ENCODE results near the gene DNAJA3. TPM values are rescaled to one million over a fixed set of nuclear protein-coding genes. Genes with fewer than 3 reads are reported as not detected.

The DNAJA3 gene
- total RNA-seq, 1 experiment from 2014 or later: 64.1 TPM

DNA sequence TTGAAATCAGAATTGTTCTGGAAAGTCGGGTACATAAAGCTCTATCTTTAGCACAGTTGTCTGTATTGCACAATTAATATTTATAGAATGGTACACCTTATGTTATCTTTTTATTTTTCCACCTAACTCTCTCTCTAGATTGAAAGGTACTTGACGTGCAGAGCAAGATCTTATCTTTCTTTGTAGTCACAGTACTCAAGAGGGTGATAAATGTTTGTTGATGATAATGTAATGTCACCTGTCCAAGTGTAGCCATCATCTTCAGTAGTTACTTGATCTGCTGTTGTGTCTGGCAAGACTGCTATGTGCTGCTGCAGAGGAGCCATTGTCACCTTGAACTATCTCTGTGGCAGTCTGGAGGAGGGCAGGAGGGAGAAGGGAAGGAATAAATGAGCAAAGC, 55.9 kb downstream of the DNAJA3 start (continued):
- TF ChIP-seq ZNF532 (CRISPR knock-in tag; IDR thresholded peaks at IDR 0.05; ENCODE audit: borderline replicate concordance) (no peak), KAT7 (CRISPR knock-in tag; IDR thresholded peaks at IDR 0.05; ENCODE audit: borderline replicate concordance) (no peak), RELA (CRISPR knock-in tag; IDR thresholded peaks at IDR 0.05; ENCODE audit: borderline replicate concordance) (no peak), PRRX2 (CRISPR knock-in tag; IDR thresholded peaks at IDR 0.05) (no peak), NFYB (CRISPR knock-in tag; conservative IDR thresholded peaks at IDR 0.05; ENCODE audit: low read depth) (no peak), ZNF317 (CRISPR knock-in tag; IDR thresholded peaks at IDR 0.05; ENCODE audit: borderline replicate concordance, low read depth) (no peak), GTF2I (CRISPR knock-in tag; conservative IDR thresholded peaks at IDR 0.05) (no peak), EMX1 (CRISPR knock-in tag; IDR thresholded peaks at IDR 0.05) (no peak), TEAD4 (CRISPR knock-in tag; IDR thresholded peaks at IDR 0.05) (no peak)
- TF ChIP-seq, protein P1, sequence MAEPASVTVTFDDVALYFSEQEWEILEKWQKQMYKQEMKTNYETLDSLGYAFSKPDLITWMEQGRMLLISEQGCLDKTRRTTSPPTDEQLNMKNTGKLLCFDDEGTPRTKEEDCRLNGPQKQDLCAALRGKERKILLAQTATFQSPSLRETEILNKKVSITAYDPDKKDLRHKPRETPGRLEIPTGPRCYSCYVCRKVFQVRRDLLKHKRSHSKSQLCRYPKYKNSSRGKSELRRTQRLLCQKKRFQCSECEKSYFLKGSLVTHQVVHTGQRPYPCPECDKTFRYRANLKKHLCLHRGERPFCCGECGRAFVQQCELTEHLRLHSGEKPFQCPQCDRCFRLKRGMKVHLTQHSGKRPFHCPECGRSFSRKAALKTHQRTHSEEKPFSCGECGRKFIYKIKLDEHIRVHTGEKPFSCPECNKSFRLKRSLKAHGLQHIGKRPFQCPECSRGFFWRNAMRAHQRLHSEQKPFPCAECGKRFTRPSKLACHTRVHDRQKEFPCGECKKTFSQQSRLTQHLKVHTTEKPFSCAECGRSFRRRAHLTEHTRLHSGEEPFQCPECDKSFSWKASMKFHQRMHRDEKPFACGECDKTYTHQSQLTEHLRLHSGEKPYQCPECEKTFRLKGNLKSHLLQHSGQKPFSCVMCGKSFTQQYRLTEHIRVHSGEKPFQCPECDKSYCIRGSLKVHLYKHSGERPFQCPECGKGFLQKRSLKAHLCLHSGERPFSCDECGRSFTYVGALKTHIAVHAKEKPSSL (CRISPR knock-in tag; conservative IDR thresholded peaks at IDR 0.05): no peak
- TF ChIP-seq, protein P2, sequence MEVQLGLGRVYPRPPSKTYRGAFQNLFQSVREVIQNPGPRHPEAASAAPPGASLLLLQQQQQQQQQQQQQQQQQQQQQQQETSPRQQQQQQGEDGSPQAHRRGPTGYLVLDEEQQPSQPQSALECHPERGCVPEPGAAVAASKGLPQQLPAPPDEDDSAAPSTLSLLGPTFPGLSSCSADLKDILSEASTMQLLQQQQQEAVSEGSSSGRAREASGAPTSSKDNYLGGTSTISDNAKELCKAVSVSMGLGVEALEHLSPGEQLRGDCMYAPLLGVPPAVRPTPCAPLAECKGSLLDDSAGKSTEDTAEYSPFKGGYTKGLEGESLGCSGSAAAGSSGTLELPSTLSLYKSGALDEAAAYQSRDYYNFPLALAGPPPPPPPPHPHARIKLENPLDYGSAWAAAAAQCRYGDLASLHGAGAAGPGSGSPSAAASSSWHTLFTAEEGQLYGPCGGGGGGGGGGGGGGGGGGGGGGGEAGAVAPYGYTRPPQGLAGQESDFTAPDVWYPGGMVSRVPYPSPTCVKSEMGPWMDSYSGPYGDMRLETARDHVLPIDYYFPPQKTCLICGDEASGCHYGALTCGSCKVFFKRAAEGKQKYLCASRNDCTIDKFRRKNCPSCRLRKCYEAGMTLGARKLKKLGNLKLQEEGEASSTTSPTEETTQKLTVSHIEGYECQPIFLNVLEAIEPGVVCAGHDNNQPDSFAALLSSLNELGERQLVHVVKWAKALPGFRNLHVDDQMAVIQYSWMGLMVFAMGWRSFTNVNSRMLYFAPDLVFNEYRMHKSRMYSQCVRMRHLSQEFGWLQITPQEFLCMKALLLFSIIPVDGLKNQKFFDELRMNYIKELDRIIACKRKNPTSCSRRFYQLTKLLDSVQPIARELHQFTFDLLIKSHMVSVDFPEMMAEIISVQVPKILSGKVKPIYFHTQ (CRISPR knock-in tag; IDR thresholded peaks at IDR 0.05): no peak
- TF ChIP-seq, protein P3, sequence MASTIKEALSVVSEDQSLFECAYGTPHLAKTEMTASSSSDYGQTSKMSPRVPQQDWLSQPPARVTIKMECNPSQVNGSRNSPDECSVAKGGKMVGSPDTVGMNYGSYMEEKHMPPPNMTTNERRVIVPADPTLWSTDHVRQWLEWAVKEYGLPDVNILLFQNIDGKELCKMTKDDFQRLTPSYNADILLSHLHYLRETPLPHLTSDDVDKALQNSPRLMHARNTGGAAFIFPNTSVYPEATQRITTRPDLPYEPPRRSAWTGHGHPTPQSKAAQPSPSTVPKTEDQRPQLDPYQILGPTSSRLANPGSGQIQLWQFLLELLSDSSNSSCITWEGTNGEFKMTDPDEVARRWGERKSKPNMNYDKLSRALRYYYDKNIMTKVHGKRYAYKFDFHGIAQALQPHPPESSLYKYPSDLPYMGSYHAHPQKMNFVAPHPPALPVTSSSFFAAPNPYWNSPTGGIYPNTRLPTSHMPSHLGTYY (CRISPR knock-in tag; IDR thresholded peaks at IDR 0.05): no peak

DNA sequence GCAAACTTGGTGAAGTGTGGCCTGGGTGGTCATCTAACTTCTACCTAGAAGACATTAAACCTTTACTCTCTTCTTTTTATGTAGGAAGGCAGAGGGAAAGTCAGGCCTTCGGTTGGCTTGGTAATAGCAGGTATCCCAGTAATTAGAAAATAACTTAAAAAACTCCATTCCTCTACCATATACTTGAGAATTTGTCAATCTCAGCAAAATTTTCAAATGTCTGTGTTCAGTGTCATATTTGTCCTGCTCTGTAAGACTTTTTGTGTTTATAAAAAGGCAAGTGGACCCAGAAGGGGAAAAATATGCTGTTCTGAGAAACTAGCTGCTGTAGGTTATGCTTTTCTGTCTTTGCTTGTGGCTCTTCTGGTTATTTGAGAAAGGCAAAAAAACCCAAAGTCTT, 56.3 kb downstream of the DNAJA3 start:
- POLR2A ChIA-PET: no interaction called here
- Mint-ChIP-seq H3K27ac (0 out of 2 replicates have a peak overlapping the region, but pooled peaks have one; percentile 7), H3K27me3 (ENCODE audit: low read depth) (no peaks in the 10 kb centered on the region), H3K4me3 (no peak overlapping the region), H3K9me3 (no peaks in the 10 kb centered on the region), H3K36me3 (no peaks in the 10 kb centered on the region), H3K4me1 (peaks cover 9% of the 10 kb centered on the region)
- CTCF ChIA-PET: interaction anchor here (1.0 kb wide), 1 partner anchor 66 kb away, joined by 4 read pairs; no protein-coding TSS in a partner anchor
- ATAC-seq (no peak), DNase-seq (ENCODE audit: low spot score) (no peak)
- TF ChIP-seq GABPB1 (CRISPR knock-in tag; IDR thresholded peaks at IDR 0.05) (no peak), IRF2 (CRISPR knock-in tag; IDR thresholded peaks at IDR 0.05; ENCODE audit: borderline replicate concordance, low read depth) (no peak), ZNF396 (CRISPR knock-in tag; IDR thresholded peaks at IDR 0.05; ENCODE audit: borderline replicate concordance) (no peak), ZNF121 (CRISPR knock-in tag; IDR thresholded peaks at IDR 0.05) (no peak), EMX1 (CRISPR knock-in tag; IDR thresholded peaks at IDR 0.05) (no peak), ZNF671 (CRISPR knock-in tag; IDR thresholded peaks at IDR 0.05) (no peak), ZBTB21 (CRISPR knock-in tag; IDR thresholded peaks at IDR 0.05; ENCODE audit: borderline replicate concordance) (no peak), TCF7 (CRISPR knock-in tag; IDR thresholded peaks at IDR 0.05; ENCODE audit: low read depth) (no peak), ETV6 (CRISPR knock-in tag; IDR thresholded peaks at IDR 0.05) (no peak), ATF3 (CRISPR knock-in tag; conservative IDR thresholded peaks at IDR 0.05) (no peak), TEAD4 (CRISPR knock-in tag; IDR thresholded peaks at IDR 0.05) (no peak), TEAD1 (CRISPR knock-in tag; IDR thresholded peaks at IDR 0.05) (no peak)
- TF ChIP-seq, protein P4, sequence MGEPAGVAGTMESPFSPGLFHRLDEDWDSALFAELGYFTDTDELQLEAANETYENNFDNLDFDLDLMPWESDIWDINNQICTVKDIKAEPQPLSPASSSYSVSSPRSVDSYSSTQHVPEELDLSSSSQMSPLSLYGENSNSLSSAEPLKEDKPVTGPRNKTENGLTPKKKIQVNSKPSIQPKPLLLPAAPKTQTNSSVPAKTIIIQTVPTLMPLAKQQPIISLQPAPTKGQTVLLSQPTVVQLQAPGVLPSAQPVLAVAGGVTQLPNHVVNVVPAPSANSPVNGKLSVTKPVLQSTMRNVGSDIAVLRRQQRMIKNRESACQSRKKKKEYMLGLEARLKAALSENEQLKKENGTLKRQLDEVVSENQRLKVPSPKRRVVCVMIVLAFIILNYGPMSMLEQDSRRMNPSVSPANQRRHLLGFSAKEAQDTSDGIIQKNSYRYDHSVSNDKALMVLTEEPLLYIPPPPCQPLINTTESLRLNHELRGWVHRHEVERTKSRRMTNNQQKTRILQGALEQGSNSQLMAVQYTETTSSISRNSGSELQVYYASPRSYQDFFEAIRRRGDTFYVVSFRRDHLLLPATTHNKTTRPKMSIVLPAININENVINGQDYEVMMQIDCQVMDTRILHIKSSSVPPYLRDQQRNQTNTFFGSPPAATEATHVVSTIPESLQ (CRISPR knock-in tag; IDR thresholded peaks at IDR 0.05): no peak
